ENCODE data around the gene ATP9B. TPM values are rescaled to one million over a fixed set of nuclear protein-coding genes. Genes with fewer than 3 reads are reported as not detected.

Gene ATP9B
- total and polyA plus RNA-seq, 10 of the 15 experiments (the other 5 are each of a cell fraction or from before 2014, with no cell fraction given): 0.74 to 20.7 (median 12.9) TPM

DNA sequence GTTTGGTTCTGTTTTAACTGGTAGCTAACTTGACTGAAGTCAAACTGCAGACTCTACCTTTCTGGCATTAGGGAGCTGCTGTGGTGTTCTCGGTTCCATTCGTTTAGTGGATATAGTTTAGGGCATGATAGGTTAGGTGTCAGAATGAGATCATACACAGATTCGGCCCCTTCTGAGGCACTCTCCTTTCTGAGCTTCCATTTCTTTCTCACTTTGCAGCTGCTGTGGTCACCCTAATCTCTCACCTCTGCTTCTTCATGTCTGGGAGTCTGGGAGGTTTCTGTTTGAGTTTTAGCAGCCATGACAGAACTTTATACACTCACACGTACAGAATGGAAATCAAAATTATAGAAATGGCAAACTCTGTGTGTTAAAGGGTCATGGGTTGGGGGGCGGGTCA lies 122.8 kb downstream of the ATP9B start (continued):
- TF ChIP-seq, protein P1, sequence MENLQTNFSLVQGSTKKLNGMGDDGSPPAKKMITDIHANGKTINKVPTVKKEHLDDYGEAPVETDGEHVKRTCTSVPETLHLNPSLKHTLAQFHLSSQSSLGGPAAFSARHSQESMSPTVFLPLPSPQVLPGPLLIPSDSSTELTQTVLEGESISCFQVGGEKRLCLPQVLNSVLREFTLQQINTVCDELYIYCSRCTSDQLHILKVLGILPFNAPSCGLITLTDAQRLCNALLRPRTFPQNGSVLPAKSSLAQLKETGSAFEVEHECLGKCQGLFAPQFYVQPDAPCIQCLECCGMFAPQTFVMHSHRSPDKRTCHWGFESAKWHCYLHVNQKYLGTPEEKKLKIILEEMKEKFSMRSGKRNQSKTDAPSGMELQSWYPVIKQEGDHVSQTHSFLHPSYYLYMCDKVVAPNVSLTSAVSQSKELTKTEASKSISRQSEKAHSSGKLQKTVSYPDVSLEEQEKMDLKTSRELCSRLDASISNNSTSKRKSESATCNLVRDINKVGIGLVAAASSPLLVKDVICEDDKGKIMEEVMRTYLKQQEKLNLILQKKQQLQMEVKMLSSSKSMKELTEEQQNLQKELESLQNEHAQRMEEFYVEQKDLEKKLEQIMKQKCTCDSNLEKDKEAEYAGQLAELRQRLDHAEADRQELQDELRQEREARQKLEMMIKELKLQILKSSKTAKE (IDR thresholded peaks at IDR 0.05; ENCODE audit: low read depth, poor library complexity, severe bottlenecking): no peak
- TF ChIP-seq HDAC6 (IDR thresholded peaks at IDR 0.05; ENCODE audit: unreplicated experiment) (no peak), RUNX3 (IDR thresholded peaks at IDR 0.05; ENCODE audit: low read length) (peak; percentile 37; the same call in 1 of the 2 replicates), IKZF2 (IDR thresholded peaks at IDR 0.05) (peak; percentile 20 to 31; a peak in 2 of 4 replicates), ATF7 (IDR thresholded peaks at IDR 0.05; ENCODE audit: low read depth) (peak; percentile 49; the same call in 1 of the 2 replicates)

DNA sequence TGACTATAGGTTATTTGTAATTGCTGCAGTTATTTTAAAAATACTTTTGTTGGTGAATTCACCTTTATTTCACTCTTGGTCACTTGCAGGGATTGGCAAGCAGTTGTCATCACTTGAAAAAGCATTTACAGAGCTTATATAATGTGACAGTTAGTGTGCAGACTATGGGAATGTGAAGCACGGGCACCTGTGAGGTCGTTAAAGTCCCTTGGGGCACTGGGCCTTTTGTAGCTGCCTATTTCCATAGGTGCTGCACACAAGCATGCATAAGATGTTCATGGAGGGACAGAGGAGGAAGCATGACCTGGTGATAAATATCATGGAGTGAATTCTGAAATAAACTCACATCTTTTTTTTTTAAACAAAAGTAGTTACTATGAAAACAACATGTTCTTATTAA lies 124.6 kb downstream of the ATP9B start:
- H3K4me3 ChIP-seq: no peak overlapping the region
- no peaks in the 10 kb centered on the region for H4K20me1 ChIP-seq (ENCODE audit: control insufficient read depth, insufficient read depth)
- H3K27ac ChIP-seq (ENCODE audit: control insufficient read depth, insufficient read depth): no peak overlapping the region
- peaks cover 1 to 3% of the 10 kb centered on the region in 2 experiments; a peak in 3 of 4 replicates for H3K36me3 ChIP-seq (ENCODE audit: control insufficient read depth in 2 of 2, insufficient read depth in 2 of 2, low read length in 1 of 2)
- in situ Hi-C loops (cut with MboI): no loop called here
- RAD21 ChIA-PET (ENCODE audit: unreplicated experiment): no interaction called here
- CTCF ChIA-PET: no interaction called here
- SMC1A ChIA-PET (ENCODE audit: uncharacterized antibody, unreplicated experiment): interaction anchor here (0.7 to 1.8 kb wide), 4 partner anchors 24 to 98 kb away, joined by 3 to 4 read pairs (median 4); no protein-coding TSS in a partner anchor
- no peak overlapping the region for H3K4me2 ChIP-seq (ENCODE audit: control insufficient read depth, insufficient read depth)
- intact Hi-C loops (cut with micrococcal nuclease; ENCODE audit: unreplicated experiment): no loop called here
- no peaks in the 10 kb centered on the region for H3K27me3 ChIP-seq (replicated peaks in 1 of 2; ENCODE audit: control insufficient read depth in 2 of 2, insufficient read depth in 2 of 2, low read length in 1 of 2)
- FAIRE-seq (no peak), ATAC-seq (no peak), DNase-seq (ENCODE audit: low read depth, low spot score) (no peak)
- WGBS (ENCODE audit: insufficient coverage, insufficient replicate concordance, low lambda C conversion rate, missing lambda C conversion rate): 67% methylated on average over 2 of the region's 2 CpGs
- POLR2A ChIA-PET: no interaction called here
- H3K4me1 ChIP-seq (ENCODE audit: control insufficient read depth, insufficient read depth, low read length): no peaks in the 10 kb centered on the region
- no TSS peak for BruUV-seq (replicated peaks)
- no peaks in the 10 kb centered on the region for H3K79me2 ChIP-seq (ENCODE audit: control insufficient read depth, insufficient read depth, low read length)
- H3K9me3 ChIP-seq (replicated peaks; ENCODE audit: control insufficient read depth, insufficient read depth, low read length): no peaks in the 10 kb centered on the region
- H3K9ac ChIP-seq (ENCODE audit: control insufficient read depth, insufficient read depth, low read length): no peak overlapping the region
- H2AFZ ChIP-seq (ENCODE audit: control insufficient read depth, low read depth, low read length): no peak overlapping the region
- TF ChIP-seq MTA2 (IDR thresholded peaks at IDR 0.05; ENCODE audit: low read depth): no peak
- TF ChIP-seq RELA (IDR thresholded peaks at IDR 0.05; ENCODE audit: borderline replicate concordance, partially characterized antibody): no peak
- TF ChIP-seq SUZ12 (IDR thresholded peaks at IDR 0.05; ENCODE audit: unreplicated experiment): no peak
